Body of pancreas (tissue), 4 donors: ENCODE data around the gene RDH8. TPM values are rescaled to one million over a fixed set of nuclear protein-coding genes. Genes with fewer than 3 reads are reported as not detected.

ENCODE experiments used
- ATAC-seq: fragments of 150-250 bp; one replicate; pipeline ENCODE4 v1.9.1; 2016
- DNase-seq, 4 donors: peaks; one replicate each; pipeline ENCODE4 v3.0.0-alpha.2; 2019
- H3K27ac ChIP-seq, 4 donors: fragments of 200-600 bp; sonication (generic); 1 replicate in 3 of 4; 2 replicates in 1 of 4; pipeline versions ENCODE4 v1.5.1 to v1.6.1; 2016 to 2019; ENCODE audit warnings: mild to moderate bottlenecking in 1 of 4, mixed read lengths in 1 of 4, moderate library complexity in 1 of 4
- H3K27me3 ChIP-seq, 2 donors: fragments of 200-600 bp; sonication (generic); one replicate each; pipeline ENCODE4 v1.6.0; 2016; ENCODE audit warnings: mild to moderate bottlenecking in 1 of 2
- H3K36me3 ChIP-seq, 2 donors: fragments of 200-600 bp; sonication (generic); replicated peaks in 1 of 2; 2 replicates each; pipeline ENCODE4 v1.5.1; 2016; ENCODE audit warnings: low read depth in 2 of 2; ENCODE audit not compliant: insufficient read depth in 1 of 2
- H3K4me1 ChIP-seq: fragments of 200-600 bp; sonication (generic); one replicate; pipeline ENCODE4 v1.6.0; 2016
- H3K4me3 ChIP-seq, 2 donors: fragments of 200-600 bp; sonication (generic); 1 replicate in 1 of 2; 2 replicates in 1 of 2; pipeline ENCODE4 v1.5.1; 2016 to 2019
- H3K9me3 ChIP-seq, 3 donors: fragments of 200-600 bp; sonication (generic); 1 replicate in 2 of 3; 2 replicates in 1 of 3; pipeline ENCODE4 v1.5.1; 2016
- POLR2A ChIP-seq, 3 donors: fragments of 450-650 bp; IDR thresholded peaks; one replicate each; pipeline ENCODE4 v1.6.1; 2016; ENCODE audit warnings: antibody characterized with exemption in 3 of 3, mild to moderate bottlenecking in 2 of 3
- WGBS, 2 donors: methylation state at CpG; one replicate each; pipeline ENCODE4 v1.1.5; 2017; 5-methylcytosine and 5-hydroxymethylcytosine counted together
- intact Hi-C: fragments of 100-400 bp; cut with DNase I; formaldehyde crosslinking; loops from one replicate; pipeline ENCODE4 v1.15.1; 2023
- microRNA-seq, 2 donors: library from miRNA; unstranded; fragments of <30 nt; microRNA quantifications; one replicate each; pipeline ENCODE4, GENCODE V29; 2016; ENCODE audit warnings: borderline number of aligned reads in 2 of 2, borderline replicate concordance in 2 of 2
- small RNA-seq: library from RNA; depleted of rRNA; stranded (forward); fragments of <200 nt; gene quantifications from one replicate; pipeline ENCODE3, GENCODE V24; 2016
- total RNA-seq, 2 donors: library from RNA; depleted of rRNA; stranded (reverse); fragments of >200 nt; gene quantifications; one replicate each; pipeline ENCODE4 v1.1.0, GENCODE V29; 2016
- TF ChIP-seq, protein P1 (sequence below), 7 experiments: fragments of 450-650 bp in 4 of 7; fragments of 200-600 bp in 3 of 7; sonication (generic) in 3 of 7; IDR thresholded peaks; one replicate each; pipeline ENCODE4 v1.5.1; 2016 to 2019; ENCODE audit warnings: antibody characterized with exemption in 7 of 7

RDH8 gene
- total RNA-seq, 2 donors from 2014 or later: not detected

GRCh38 chr19:10068205-10068604, 54.9 kb downstream of the RDH8 start:
- TF ChIP-seq, protein P1, sequence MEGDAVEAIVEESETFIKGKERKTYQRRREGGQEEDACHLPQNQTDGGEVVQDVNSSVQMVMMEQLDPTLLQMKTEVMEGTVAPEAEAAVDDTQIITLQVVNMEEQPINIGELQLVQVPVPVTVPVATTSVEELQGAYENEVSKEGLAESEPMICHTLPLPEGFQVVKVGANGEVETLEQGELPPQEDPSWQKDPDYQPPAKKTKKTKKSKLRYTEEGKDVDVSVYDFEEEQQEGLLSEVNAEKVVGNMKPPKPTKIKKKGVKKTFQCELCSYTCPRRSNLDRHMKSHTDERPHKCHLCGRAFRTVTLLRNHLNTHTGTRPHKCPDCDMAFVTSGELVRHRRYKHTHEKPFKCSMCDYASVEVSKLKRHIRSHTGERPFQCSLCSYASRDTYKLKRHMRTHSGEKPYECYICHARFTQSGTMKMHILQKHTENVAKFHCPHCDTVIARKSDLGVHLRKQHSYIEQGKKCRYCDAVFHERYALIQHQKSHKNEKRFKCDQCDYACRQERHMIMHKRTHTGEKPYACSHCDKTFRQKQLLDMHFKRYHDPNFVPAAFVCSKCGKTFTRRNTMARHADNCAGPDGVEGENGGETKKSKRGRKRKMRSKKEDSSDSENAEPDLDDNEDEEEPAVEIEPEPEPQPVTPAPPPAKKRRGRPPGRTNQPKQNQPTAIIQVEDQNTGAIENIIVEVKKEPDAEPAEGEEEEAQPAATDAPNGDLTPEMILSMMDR (IDR thresholded peaks at IDR 0.05): no peak
- TF ChIP-seq POLR2A (IDR thresholded peaks at IDR 0.05): no peak
- Histone ChIP-seq H3K9me3 (no peaks in the 10 kb centered on the region), H3K36me3 (no peaks in the 10 kb centered on the region), H3K4me3 (no peak overlapping the region), H3K27ac (no peak overlapping the region), H3K27me3 (no peaks in the 10 kb centered on the region), H3K4me1 (no peaks in the 10 kb centered on the region)
- intact Hi-C loops: no loop called here
- no peak for DNase-seq
- WGBS, 2 donors: 49 to 69% methylated on average over 4 of the region's 4 CpGs
- no peak for ATAC-seq

DNA sequence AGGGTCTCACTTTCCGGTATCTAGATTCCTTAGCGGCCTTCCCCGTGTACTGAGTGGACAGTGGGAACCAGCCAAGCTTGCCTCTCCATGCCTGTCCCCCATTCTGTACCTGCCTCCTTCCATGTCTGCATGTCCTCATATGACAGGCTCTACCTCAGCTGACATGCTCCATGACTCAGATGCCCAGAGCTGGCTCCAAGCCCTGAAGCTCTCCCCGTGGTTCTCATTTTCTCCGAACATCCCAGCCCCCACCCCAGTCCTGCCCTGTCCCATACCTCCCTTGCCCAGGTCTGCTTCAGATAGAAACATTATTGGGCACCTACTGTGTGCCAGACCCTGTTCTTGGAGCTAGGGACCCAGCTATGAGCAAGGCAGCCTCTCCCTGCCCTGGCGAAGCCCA, 55.8 kb downstream of the RDH8 start:
- 57 to 81% methylated on average over 6 of the region's 6 CpGs for WGBS, 2 donors
- Histone ChIP-seq H3K4me3 (no peak overlapping the region), H3K36me3 (no peaks in the 10 kb centered on the region), H3K27ac (no peak overlapping the region), H3K9me3 (no peaks in the 10 kb centered on the region), H3K4me1 (no peaks in the 10 kb centered on the region), H3K27me3 (no peaks in the 10 kb centered on the region)
- ATAC-seq: no peak
- intact Hi-C loops: no loop called here
- TF ChIP-seq, protein P1 (IDR thresholded peaks at IDR 0.05): no peak
- TF ChIP-seq POLR2A (IDR thresholded peaks at IDR 0.05): no peak
- no peak for DNase-seq

DNA sequence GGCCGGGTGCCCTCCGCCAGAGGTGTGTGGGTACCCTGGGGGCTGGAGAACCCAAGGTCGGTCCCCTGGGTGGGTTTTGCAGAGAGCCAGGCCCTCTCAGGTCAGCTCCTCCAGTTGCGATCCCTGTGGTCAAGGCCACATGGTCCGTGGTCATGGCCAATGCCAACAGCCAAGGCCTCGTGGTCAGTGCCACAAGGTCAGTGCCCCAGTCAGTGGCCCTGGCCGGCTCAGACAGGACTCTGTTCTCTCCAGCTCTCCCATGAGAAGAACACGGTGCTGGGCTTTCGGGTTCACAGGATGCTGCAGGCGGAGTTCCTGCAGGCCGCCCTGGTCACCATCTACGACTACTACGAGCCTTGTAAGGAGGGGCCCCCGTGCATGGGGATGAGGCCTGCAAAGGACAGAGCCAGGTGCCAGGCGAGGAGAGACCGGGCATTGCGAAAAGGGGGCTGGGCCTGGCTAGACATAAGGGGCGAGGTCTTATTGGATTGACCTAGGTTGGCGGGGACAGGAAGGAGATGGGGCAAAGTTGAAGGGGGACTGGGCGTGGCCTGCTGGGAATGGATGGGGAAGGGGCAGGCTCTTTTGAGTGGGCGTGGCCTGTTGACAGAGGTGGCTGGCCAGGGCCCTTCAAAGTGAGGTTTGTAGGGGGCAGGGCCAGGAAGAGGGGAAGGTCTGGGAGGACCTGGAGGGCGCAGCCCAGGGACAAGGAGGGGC, 57.6 kb downstream of the RDH8 start:
- H3K27me3 ChIP-seq: no peaks in the 10 kb centered on the region
- no peaks in the 10 kb centered on the region for H3K9me3 ChIP-seq
- H3K4me1 ChIP-seq: no peaks in the 10 kb centered on the region
- ATAC-seq: no peak
- no peak overlapping the region for H3K27ac ChIP-seq
- no peak for DNase-seq
- H3K36me3 ChIP-seq: no peaks in the 10 kb centered on the region
- WGBS, 2 donors: 67 to 74% methylated on average over 16 to 19 of the region's 22 CpGs
- intact Hi-C loops: no loop called here
- no peak overlapping the region for H3K4me3 ChIP-seq
- TF ChIP-seq, protein P1 (IDR thresholded peaks at IDR 0.05): no peak
- no peak for TF ChIP-seq POLR2A (IDR thresholded peaks at IDR 0.05)

Small RNA genes lying within 50 kb of the gene (microRNA-seq; reads per million reads assigned to microRNA genes)
- gene MIR5589: 0 to 1.4 reads per million in 2 donors

Small RNA genes lying within 50 kb of the gene (small RNA-seq; reads per million reads assigned to genes)
- gene MIR5589: not detected

Other genes starting within 250 kb of the RDH8 start
- 1 to 10 TPM; 4.0 to 4.7 TPM for gene ZNF846, start 244.7 kb upstream of the RDH8 start, total RNA-seq
- gene FBXL12, start 194.4 kb upstream of the RDH8 start, total RNA-seq: 10 to 100 TPM; 16.1 to 25.4 TPM
- 100 to 1,000 TPM; 113 to 120 TPM for gene UBL5, start 185.6 kb upstream of the RDH8 start, total RNA-seq
- gene PIN1, start 178.2 kb upstream of the RDH8 start, total RNA-seq: 10 to 100 TPM; 22.7 to 27.0 TPM
- 10 to 100 TPM in 1 of 2 donors, 1 to 10 TPM in 1; 3.1 to 11.9 TPM for gene OLFM2, start 77.0 kb upstream of the RDH8 start, total RNA-seq
- gene COL5A3, start 3.0 kb upstream of the RDH8 start, total RNA-seq: 1 to 10 TPM; 3.4 to 9.6 TPM
- 10 to 100 TPM; 19.1 to 21.0 TPM for gene SHFL, start 72.8 kb downstream of the RDH8 start, total RNA-seq
- not detected for gene ANGPTL6, start 89.2 kb downstream of the RDH8 start, total RNA-seq
- gene PPAN, start 92.9 kb downstream of the RDH8 start, total RNA-seq: 10 to 100 TPM; 11.5 to 14.0 TPM
- 1 to 10 TPM; 2.9 to 3.6 TPM for gene P2RY11, start 98.2 kb downstream of the RDH8 start, total RNA-seq
- 100 to 1,000 TPM; 192 to 209 TPM for gene EIF3G, start 106.4 kb downstream of the RDH8 start, total RNA-seq
- gene DNMT1, start 181.5 kb downstream of the RDH8 start, total RNA-seq: 10 to 100 TPM; 17.9 to 36.6 TPM
- gene S1PR2, start 217.8 kb downstream of the RDH8 start, total RNA-seq: 1 to 10 TPM; 2.6 to 3.6 TPM
- gene MRPL4, start 238.7 kb downstream of the RDH8 start, total RNA-seq: 10 to 100 TPM; 17.9 to 18.1 TPM